ENCODE data around the gene FAM184B. TPM values are rescaled to one million over a fixed set of nuclear protein-coding genes. Genes with fewer than 3 reads are reported as not detected.

The FAM184B gene
- total RNA-seq, 1 experiment from 2014 or later, result 0.07 TPM

GRCh38 chr4:17670423-17670822 lies 111.0 kb downstream of the FAM184B start:
- Histone ChIP-seq H3K27ac (ENCODE audit: low read depth, low read length) (no peak overlapping the region), H3K79me2 (ENCODE audit: insufficient read depth, low read length) (no peaks in the 10 kb centered on the region), H3K9ac (ENCODE audit: low read length) (no peak overlapping the region), H3K9me3 (ENCODE audit: control insufficient read depth in 1 of 2, insufficient read depth in 1 of 2, low read depth in 1 of 2, low read length in 2 of 2) (no peaks in the 10 kb centered on the region), H3K4me2 (ENCODE audit: low read length) (no peak overlapping the region), H3K36me3 (ENCODE audit: control insufficient read depth in 1 of 2, insufficient read depth in 2 of 2, low read length in 2 of 2) (no peaks in the 10 kb centered on the region), H2AFZ (ENCODE audit: low read depth, low read length, poor library complexity, severe bottlenecking) (no peak overlapping the region), H3K27me3 (ENCODE audit: insufficient read depth, low read length) (no peaks in the 10 kb centered on the region), H3K4me1 (ENCODE audit: control insufficient read depth in 1 of 2, insufficient read depth in 2 of 2, low read length in 2 of 2) (no peaks in the 10 kb centered on the region), H3K4me3 (replicated peaks in 1 of 2; ENCODE audit: low read depth in 1 of 2, low read length in 2 of 2) (no peak overlapping the region), H3K9me2 (ENCODE audit: insufficient read depth) (no peaks in the 10 kb centered on the region), H4K20me1 (ENCODE audit: insufficient read depth) (no peaks in the 10 kb centered on the region)
- TF ChIP-seq REST (IDR thresholded peaks at IDR 0.05; ENCODE audit: low read depth) (no peak), CTCF (IDR thresholded peaks at IDR 0.05 in 2 of 3, conservative IDR thresholded peaks at IDR 0.05 in 1 of 3; ENCODE audit: borderline replicate concordance in 1 of 3, insufficient read depth in 1 of 3, low read depth in 2 of 3, low read length in 2 of 3) (no peak), POLR2AphosphoS5 (IDR thresholded peaks at IDR 0.05; ENCODE audit: low read depth, low read length) (no peak), ELF1 (IDR thresholded peaks at IDR 0.05; ENCODE audit: borderline replicate concordance, low read depth) (no peak), ZNF274 (IDR thresholded peaks at IDR 0.05; ENCODE audit: low read depth, low read length) (no peak), POLR2A (IDR thresholded peaks at IDR 0.05; ENCODE audit: borderline replicate concordance, extremely low read depth, insufficient read depth, insufficient read length) (no peak), ZBTB33 (IDR thresholded peaks at IDR 0.05; ENCODE audit: extremely low read depth, insufficient replicate concordance, low read length) (no peak)
- TF ChIP-seq, protein P1, sequence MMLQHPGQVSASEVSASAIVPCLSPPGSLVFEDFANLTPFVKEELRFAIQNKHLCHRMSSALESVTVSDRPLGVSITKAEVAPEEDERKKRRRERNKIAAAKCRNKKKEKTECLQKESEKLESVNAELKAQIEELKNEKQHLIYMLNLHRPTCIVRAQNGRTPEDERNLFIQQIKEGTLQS (IDR thresholded peaks at IDR 0.05), result no peak
- TF ChIP-seq, protein P2, sequence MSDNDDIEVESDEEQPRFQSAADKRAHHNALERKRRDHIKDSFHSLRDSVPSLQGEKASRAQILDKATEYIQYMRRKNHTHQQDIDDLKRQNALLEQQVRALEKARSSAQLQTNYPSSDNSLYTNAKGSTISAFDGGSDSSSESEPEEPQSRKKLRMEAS (IDR thresholded peaks at IDR 0.05), result no peak
- POLR2A ChIA-PET, result no interaction called here
- BruUV-seq (replicated peaks), result no TSS peak
- DNase-seq (ENCODE audit: low read depth, low spot score) (no peak), ATAC-seq (no peak)
- intact Hi-C loops (cut with micrococcal nuclease), result no loop called here
- CTCF ChIA-PET, result no interaction called here
- RAD21 ChIA-PET (ENCODE audit: low non-redundant PET in 1 of 2, low total read pairs in 2 of 2, uncharacterized antibody in 2 of 2, unreplicated experiment in 2 of 2), result no interaction called here

All from HCT116 (cell line).